GM12872 (cell line): ENCODE data around the gene AKAP11.

Experiments used
- TF ChIP-seq, protein P1 (sequence below): IDR thresholded peaks from 3 replicates; pipeline ENCODE4 v1.5.1; 2011; ENCODE audit warnings: low read depth, mild to moderate bottlenecking, low read length, moderate library complexity; ENCODE audit not compliant: insufficient read depth

Gene AKAP11, protein sequence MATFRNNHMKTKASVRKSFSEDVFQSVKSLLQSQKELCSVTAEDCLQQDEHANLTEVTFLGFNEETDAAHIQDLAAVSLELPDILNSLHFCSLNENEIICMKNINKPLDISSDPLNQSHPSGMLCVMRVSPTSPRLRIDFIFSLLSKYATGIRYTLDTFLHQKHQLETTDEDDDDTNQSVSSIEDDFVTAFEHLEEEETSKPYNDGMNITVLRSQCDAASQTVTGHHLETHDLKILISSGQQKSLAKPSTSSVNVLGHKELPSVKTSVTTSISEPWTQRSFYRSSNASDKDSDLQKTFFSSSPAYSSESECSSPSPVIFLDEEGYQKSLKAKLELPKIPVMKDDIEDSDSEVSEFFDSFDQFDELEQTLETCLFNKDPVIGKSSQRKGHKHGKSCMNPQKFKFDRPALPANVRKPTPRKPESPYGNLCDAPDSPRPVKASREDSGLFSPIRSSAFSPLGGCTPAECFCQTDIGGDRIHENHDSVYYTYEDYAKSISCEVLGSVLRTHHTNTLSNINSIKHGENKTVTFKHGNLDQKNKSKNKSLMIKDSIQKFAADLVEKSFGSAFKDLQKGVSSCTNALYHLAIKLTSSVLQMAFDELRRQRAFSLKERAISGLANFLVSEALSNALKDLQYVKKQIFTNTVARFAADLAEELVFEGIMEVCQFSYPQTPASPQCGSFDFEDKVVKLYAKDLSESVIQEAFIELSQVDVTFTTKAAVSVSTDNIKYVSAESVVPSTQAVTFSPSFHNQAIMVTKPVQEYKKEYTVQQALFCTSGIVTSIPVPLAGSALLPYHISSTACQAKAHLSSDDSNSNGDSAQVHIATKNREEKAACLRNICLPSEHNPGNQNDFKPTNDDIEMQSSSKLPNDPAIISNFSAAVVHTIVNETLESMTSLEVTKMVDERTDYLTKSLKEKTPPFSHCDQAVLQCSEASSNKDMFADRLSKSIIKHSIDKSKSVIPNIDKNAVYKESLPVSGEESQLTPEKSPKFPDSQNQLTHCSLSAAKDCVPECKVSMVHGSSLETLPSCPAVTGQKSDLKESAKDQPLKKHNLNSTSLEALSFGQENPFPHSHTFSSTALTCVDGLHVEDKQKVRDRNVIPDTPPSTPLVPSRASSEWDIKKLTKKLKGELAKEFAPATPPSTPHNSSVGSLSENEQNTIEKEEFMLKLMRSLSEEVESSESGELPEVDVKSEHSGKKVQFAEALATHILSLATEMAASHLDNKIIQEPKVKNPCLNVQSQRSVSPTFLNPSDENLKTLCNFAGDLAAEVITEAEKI (N-terminal part only)

DNA sequence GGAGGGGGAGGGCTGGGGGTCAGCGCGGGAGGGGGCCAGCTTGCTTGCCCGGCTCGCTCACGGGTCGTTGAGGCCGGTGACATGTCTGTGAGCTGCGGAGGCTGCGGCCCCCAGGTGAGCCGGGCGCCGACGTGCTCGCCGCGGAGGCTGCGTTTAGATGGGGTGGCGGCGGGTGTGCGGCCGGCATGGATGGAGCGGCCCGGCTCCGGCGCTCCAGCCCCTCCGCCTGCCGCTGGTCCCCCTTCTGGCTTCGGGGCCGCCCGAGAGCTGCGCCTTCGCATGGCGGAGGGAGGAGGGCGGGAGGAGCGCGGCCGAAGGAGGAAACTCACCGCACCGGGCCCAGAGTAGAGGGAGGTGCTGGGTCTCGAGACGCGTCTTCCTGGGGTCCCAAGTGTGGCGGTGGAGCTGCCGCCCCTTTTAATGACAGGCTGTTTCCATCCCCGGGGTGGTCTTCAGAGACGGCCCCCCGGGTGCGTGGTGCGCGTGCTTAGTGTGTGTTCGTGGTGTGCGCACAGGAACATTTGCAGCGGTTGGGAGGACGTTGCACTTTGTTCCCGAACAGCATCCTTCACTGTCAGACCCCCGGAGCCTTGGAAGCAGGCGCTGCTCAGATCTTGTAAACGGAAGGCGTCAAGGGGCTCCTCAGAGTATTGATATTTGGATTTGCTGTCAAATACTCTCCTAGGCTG, at the start of gene AKAP11:
AKAP11 (plus strand) TSS at position 38 of the 689 bp plus-strand sequence. CDS start 14,197 bp downstream, outside the sequence.
- TF ChIP-seq, protein P1, sequence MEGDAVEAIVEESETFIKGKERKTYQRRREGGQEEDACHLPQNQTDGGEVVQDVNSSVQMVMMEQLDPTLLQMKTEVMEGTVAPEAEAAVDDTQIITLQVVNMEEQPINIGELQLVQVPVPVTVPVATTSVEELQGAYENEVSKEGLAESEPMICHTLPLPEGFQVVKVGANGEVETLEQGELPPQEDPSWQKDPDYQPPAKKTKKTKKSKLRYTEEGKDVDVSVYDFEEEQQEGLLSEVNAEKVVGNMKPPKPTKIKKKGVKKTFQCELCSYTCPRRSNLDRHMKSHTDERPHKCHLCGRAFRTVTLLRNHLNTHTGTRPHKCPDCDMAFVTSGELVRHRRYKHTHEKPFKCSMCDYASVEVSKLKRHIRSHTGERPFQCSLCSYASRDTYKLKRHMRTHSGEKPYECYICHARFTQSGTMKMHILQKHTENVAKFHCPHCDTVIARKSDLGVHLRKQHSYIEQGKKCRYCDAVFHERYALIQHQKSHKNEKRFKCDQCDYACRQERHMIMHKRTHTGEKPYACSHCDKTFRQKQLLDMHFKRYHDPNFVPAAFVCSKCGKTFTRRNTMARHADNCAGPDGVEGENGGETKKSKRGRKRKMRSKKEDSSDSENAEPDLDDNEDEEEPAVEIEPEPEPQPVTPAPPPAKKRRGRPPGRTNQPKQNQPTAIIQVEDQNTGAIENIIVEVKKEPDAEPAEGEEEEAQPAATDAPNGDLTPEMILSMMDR, result no peak

DNA sequence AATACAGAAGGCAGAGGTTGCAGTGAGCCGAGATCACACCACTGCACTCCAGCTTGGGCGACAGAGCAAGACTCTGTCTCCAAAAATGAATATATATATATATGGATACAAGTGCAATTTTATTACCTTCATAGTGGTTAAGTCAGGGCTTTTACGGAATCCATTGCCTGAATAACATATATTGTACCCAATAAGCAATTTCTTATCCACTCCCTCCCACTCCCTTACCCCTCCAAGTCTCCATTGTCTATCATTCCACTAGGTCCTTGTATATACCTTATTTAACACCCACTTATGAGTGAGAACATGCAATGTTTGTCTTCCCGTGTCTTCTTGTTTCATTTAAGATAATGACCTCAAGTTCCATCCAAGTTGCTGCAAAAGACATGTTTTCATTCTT, 48.3 kb upstream of the AKAP11 start:
- TF ChIP-seq, protein P1, result no peak

DNA sequence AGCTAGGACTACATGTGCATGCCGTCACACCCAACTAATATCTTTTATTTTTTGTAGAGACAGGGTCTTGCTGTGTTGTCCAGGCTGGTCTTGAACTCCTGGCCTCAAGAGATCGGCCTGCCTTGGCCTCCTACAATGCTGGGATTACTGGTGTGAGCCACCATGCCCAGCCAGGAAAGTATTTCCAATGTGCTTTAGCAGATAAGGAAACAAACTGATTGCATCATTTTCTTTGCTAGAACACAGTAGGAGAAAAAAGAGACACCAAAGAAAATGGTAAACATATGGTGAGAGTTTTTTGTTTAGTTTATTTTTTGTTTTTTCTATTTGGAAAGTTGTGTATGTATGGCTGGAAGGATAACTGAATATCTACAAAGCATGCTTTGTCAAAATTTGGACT, 46.9 kb upstream of the AKAP11 start:
- TF ChIP-seq, protein P1, result no peak

DNA sequence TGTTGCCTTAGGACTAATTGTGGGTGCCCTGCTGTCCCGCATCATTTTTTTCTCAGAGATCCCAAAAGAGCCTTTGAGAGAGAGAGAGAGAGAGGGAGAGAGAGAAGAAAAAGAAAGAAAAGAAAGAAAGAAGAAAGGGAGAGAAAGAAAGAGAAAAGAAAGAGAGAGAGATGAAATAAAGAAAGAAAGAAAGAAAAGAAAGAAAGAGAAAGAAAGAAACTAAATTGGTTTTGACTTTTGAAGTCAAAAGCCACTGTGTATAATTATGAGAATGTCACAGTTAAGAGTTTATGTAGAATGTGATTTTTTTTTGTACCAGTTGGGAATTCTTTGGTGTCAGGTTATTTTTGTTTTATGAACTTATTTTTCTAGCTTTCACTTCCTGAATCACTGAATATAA, 43.4 kb upstream of the AKAP11 start:
- TF ChIP-seq, protein P1, result no peak

DNA sequence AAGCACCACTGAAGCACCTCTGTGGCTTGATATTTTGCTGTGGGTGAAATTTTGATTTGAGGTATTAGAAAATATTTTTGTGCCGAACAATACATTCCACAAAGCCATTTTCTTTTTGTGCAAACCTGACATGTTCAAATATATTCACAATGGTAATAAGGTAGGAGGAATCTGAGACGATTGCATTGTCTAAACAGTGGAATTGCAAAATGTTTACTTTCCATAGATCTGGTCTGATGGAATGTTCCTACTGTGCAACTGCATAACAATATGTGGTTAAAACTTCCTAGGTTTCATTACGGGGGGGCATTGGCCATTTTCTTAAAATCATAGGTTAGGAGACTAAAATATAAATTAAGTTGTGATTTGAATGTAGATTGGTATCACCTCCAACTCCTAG, 42.7 kb upstream of the AKAP11 start:
- TF ChIP-seq, protein P1, result no peak

DNA sequence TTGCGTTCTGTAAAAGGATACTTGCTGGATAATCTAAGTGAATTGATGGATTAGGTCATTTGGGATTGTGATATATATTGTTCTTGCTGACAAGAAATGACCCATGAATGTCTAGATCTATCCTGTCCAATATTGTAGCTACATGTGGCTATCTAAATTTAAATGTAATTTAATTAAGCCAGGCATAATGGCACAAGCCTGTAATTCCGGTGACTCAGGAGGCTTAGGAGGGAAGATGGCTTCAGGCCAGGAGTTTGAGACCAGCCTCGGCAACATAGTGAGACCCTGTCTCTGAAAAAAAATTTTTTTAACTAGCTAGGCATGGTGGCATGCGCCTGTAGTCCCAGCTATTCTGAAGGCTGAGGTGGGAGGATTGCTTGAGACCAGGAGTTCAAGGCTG, 39.3 kb upstream of the AKAP11 start:
- TF ChIP-seq, protein P1, result no peak
